ENCODE measurements around the gene TMEM86A. TPM values are rescaled to one million over a fixed set of nuclear protein-coding genes. Genes with fewer than 3 reads are reported as not detected.

Gene TMEM86A
- polyA plus RNA-seq, 1 of the 3 experiments (the other 2 are of a cell fraction) = 1.2 TPM

GRCh38 chr11:18745251-18745650, 46.7 kb downstream of the TMEM86A start:
- no peak overlapping the region for H2AFZ ChIP-seq (ENCODE audit: low read depth)
- CTCF ChIA-PET = interaction anchor here (0.9 to 11.6 kb wide), 5 partner anchors 15 to 175 kb away, joined by 3 to 103 read pairs (median 6); no protein-coding TSS in a partner anchor

More at GRCh38 chr11:18745251-18745650, 46.7 kb downstream of the TMEM86A start:
- H3K9ac ChIP-seq = no peak overlapping the region
- no peaks in the 10 kb centered on the region for H3K9me3 ChIP-seq
- POLR2A ChIA-PET = no interaction called here
- H3K79me2 ChIP-seq (ENCODE audit: insufficient read depth) = no peaks in the 10 kb centered on the region
- no peak overlapping the region for H3K27ac ChIP-seq (ENCODE audit: low read depth in 2 of 2, low read length in 1 of 2)
- H3K4me2 ChIP-seq = no peak overlapping the region
- TF ChIP-seq RAD21 (IDR thresholded peaks at IDR 0.05; ENCODE audit: low read length) = no peak
- no peak for TF ChIP-seq REST (IDR thresholded peaks at IDR 0.05; ENCODE audit: low read depth, low read length)
- TF ChIP-seq PBX3 (IDR thresholded peaks at IDR 0.05) = no peak
- TF ChIP-seq POLR2AphosphoS5 (IDR thresholded peaks at IDR 0.05; ENCODE audit: low read depth, low read length) = no peak
- TF ChIP-seq YY1 (IDR thresholded peaks at IDR 0.05; ENCODE audit: low read depth) = no peak
- TF ChIP-seq MXI1 (IDR thresholded peaks at IDR 0.05; ENCODE audit: low read depth, low read length) = no peak
- TF ChIP-seq GABPA (IDR thresholded peaks at IDR 0.05; ENCODE audit: low read depth) = no peak
- no peak for TF ChIP-seq USF1 (IDR thresholded peaks at IDR 0.05; ENCODE audit: borderline replicate concordance, low read depth)
- no peak for TF ChIP-seq EZH2phosphoT487 (IDR thresholded peaks at IDR 0.05; ENCODE audit: borderline replicate concordance, low read depth)
- no peak for TF ChIP-seq TAF1 (IDR thresholded peaks at IDR 0.05; ENCODE audit: borderline replicate concordance, low read depth, low read length)
- TF ChIP-seq RFX5 (IDR thresholded peaks at IDR 0.05; ENCODE audit: low read length) = no peak
- no peak for TF ChIP-seq RCOR1 (IDR thresholded peaks at IDR 0.05; ENCODE audit: low read length)
- TF ChIP-seq JUND (IDR thresholded peaks at IDR 0.05) = no peak
- TF ChIP-seq FOSL2 (IDR thresholded peaks at IDR 0.05; ENCODE audit: borderline replicate concordance, low read depth) = no peak
- TF ChIP-seq SMC3 (IDR thresholded peaks at IDR 0.05; ENCODE audit: low read depth, low read length) = no peak
- TF ChIP-seq ELF1 (IDR thresholded peaks at IDR 0.05) = no peak
- no peak for TF ChIP-seq MEF2A (IDR thresholded peaks at IDR 0.05; ENCODE audit: borderline replicate concordance, low read depth)
- no peak for TF ChIP-seq NRF1 (IDR thresholded peaks at IDR 0.05; ENCODE audit: low read depth, low read length)
- no peak for TF ChIP-seq EP300 (IDR thresholded peaks at IDR 0.05; ENCODE audit: borderline replicate concordance in 1 of 2, low read depth in 1 of 2, low read length in 1 of 2)
- no peaks in the 10 kb centered on the region for H4K20me1 ChIP-seq (ENCODE audit: insufficient read depth)
- no peaks in the 10 kb centered on the region for H3K27me3 ChIP-seq (ENCODE audit: insufficient read depth)
- no peaks in the 10 kb centered on the region for H3F3A ChIP-seq (replicated peaks; ENCODE audit: insufficient read depth)
- no peak for DNase-seq
- no peaks in the 10 kb centered on the region for H3K9me2 ChIP-seq
- no peak overlapping the region for H3K4me3 ChIP-seq (ENCODE audit: low read depth in 2 of 2, low read length in 1 of 2)
- peaks cover 5 to 9% of the 10 kb centered on the region in 2 experiments; a peak in 1 of 4 replicates for H3K4me1 ChIP-seq (ENCODE audit: control insufficient read depth in 1 of 2, insufficient read depth in 2 of 2, low read depth in 1 of 2, low read length in 1 of 2)
- no peaks in the 10 kb centered on the region for H3K36me3 ChIP-seq (replicated peaks in 1 of 2; ENCODE audit: control insufficient read depth in 1 of 2, insufficient read depth in 2 of 2, low read length in 1 of 2)
- 86% methylated on average over 6 of the region's 6 CpGs for WGBS (ENCODE audit: low lambda C conversion rate)
